Mesothelial cell of epicardium (in vitro differentiated cells): ENCODE data around the gene MX2. TPM values are rescaled to one million over a fixed set of nuclear protein-coding genes. Genes with fewer than 3 reads are reported as not detected.
"Not testable (repeated sequence)": the region's sequence is repeated elsewhere in the genome, so short reads cannot be mapped to it uniquely, and the experiment has no call there.

Experiments
- DNase-seq, 2 experiments: peaks; one replicate each; pipeline ENCODE4 v3.0.0; 2021; ENCODE audit warnings: low spot score in 2 of 2; ENCODE audit not compliant: unreplicated experiment in 2 of 2
- H3K27ac Mint-ChIP-seq: 2 replicates; pipeline ENCODE4 v1.8.0; 2021; ENCODE audit warnings: mixed read lengths
- H3K27me3 Mint-ChIP-seq: 2 replicates; pipeline ENCODE4 v1.8.0; 2021; ENCODE audit warnings: low read depth, mixed read lengths
- H3K36me3 Mint-ChIP-seq: 2 replicates; pipeline ENCODE4 v1.8.0; 2021; ENCODE audit warnings: mixed read lengths
- H3K4me1 Mint-ChIP-seq: 2 replicates; pipeline ENCODE4 v1.8.0; 2021; ENCODE audit warnings: mixed read lengths
- H3K4me3 Mint-ChIP-seq: 2 replicates; pipeline ENCODE4 v1.8.0; 2021; ENCODE audit warnings: mild to moderate bottlenecking, moderate library complexity, mixed read lengths
- H3K9me3 Mint-ChIP-seq: 2 replicates; pipeline ENCODE4 v1.8.0; 2021; ENCODE audit warnings: mixed read lengths
- total RNA-seq: library from RNA; stranded (reverse); gene quantifications from 3 replicates; pipeline ENCODE4 v1.2.1, GENCODE V29; 2021
- TF ChIP-seq, protein P1 (sequence below): fragments of 200-600 bp; sonication (generic); IDR thresholded peaks from one replicate; pipeline ENCODE4 v1.5.0; 2021; ENCODE audit warnings: antibody characterized with exemption; ENCODE audit not compliant: unreplicated experiment

Gene MX2
- total RNA-seq, 1 donor from 2014 or later = 3.2 TPM

DNA sequence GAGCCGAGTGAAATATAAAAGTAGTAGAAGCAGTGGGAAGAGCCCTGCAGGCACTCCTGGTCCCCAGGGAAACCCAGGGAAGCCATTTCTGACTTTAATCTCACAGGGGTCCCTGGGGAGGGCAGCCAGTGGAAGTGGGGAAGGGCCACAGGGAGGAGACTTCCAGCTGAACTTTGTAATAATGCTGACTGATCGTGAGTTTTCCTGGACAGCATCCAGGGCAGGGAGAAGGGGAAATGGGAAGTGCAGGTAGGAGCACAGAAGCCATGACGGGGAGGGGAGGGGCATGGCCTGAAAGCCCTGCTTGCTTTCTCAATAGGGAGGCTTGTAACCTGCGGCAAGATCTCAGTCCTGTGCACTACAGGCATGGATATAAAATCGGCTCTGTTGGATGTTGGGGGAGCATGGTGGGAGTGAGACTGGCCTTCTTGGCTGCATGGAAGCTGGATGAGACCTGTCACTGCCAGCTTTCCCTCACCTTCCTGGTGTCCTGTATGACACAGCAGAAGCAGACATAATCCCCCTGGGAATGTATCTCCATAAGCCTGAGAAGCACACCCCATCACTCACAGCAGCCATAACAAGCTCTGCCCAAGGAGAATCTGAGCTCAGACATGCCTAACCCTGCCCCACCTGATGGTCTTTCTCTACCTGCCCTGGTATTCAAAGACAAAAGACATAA lies 49.1 kb downstream of the MX2 start:
- H3K4me1 Mint-ChIP-seq = peaks cover 16% of the 10 kb centered on the region
- no peak for DNase-seq
- H3K9me3 Mint-ChIP-seq = peaks cover 36% of the 10 kb centered on the region
- H3K4me3 Mint-ChIP-seq = no peak overlapping the region
- TF ChIP-seq, protein P1, sequence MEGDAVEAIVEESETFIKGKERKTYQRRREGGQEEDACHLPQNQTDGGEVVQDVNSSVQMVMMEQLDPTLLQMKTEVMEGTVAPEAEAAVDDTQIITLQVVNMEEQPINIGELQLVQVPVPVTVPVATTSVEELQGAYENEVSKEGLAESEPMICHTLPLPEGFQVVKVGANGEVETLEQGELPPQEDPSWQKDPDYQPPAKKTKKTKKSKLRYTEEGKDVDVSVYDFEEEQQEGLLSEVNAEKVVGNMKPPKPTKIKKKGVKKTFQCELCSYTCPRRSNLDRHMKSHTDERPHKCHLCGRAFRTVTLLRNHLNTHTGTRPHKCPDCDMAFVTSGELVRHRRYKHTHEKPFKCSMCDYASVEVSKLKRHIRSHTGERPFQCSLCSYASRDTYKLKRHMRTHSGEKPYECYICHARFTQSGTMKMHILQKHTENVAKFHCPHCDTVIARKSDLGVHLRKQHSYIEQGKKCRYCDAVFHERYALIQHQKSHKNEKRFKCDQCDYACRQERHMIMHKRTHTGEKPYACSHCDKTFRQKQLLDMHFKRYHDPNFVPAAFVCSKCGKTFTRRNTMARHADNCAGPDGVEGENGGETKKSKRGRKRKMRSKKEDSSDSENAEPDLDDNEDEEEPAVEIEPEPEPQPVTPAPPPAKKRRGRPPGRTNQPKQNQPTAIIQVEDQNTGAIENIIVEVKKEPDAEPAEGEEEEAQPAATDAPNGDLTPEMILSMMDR = no peak
- H3K36me3 Mint-ChIP-seq = no peaks in the 10 kb centered on the region
- peaks cover 27% of the 10 kb centered on the region for H3K27me3 Mint-ChIP-seq
- H3K27ac Mint-ChIP-seq = peak overlapping the region; percentile 74

DNA sequence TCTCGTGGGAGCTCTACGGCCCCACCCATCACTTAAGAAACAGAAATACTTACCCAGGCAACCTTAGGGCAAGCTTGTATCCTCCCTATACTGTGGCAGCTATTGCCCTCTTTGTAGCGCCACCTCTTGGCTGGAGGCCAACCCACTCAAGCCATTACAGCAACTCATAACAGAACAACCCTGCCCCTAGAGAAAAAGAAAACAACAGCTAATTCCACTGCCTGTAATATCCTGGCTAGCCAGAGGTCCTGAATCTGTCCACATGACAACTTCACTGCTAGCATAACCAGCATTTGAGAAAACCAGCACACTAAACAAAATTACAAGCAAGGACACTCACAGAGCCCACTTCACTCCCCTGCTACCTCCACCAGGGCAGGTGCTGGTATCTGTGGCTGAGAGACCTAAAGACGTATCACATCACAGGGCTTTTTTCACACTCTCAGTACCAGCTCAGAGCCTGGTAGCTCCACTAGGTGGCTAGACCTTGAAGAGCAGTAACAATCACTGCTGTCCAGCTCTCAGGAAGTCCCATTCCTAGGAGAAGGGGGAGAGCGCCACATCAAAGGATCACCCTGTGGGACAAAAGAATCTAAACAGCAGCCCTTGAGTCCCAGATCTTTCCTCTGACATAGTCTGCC lies 49.7 kb downstream of the MX2 start:
- TF ChIP-seq, protein P1 = no peak
- no peak overlapping the region for H3K27ac Mint-ChIP-seq
- H3K36me3 Mint-ChIP-seq = no peaks in the 10 kb centered on the region

DNA sequence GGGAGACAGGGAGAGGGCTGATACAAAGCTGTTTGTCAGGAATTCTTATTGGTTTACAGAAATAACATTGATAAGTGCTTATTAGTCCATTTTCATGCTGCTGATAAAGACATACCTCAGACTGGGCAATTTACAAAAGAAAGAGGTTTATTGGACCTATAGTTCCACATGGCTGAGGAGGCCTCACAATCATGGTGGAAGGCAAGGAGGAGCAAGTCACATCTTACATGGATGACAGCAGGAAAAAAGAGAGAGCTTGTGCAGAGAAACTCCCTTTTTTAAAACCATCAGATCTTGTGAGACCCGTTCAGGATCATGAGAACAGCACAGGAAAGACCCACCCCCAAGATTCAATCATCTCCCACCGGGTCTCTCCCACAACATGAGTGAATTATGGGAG lies 55.7 kb downstream of the MX2 start:
- not testable (repeated sequence) for DNase-seq, H3K4me3 Mint-ChIP-seq, H3K36me3 Mint-ChIP-seq, H3K27ac Mint-ChIP-seq
- Mint-ChIP-seq H3K9me3 (peaks cover 46% of the 10 kb centered on the region), H3K4me1 (peaks cover 24% of the 10 kb centered on the region), H3K27me3 (peaks cover 16% of the 10 kb centered on the region)

More for the DNA sequence above, 49.7 kb downstream of the MX2 start:
- H3K4me3 Mint-ChIP-seq = no peak overlapping the region
- peaks cover 40% of the 10 kb centered on the region for H3K9me3 Mint-ChIP-seq
- H3K4me1 Mint-ChIP-seq = peaks cover 16% of the 10 kb centered on the region
- no peak for DNase-seq
- peaks cover 22% of the 10 kb centered on the region for H3K27me3 Mint-ChIP-seq

DNA sequence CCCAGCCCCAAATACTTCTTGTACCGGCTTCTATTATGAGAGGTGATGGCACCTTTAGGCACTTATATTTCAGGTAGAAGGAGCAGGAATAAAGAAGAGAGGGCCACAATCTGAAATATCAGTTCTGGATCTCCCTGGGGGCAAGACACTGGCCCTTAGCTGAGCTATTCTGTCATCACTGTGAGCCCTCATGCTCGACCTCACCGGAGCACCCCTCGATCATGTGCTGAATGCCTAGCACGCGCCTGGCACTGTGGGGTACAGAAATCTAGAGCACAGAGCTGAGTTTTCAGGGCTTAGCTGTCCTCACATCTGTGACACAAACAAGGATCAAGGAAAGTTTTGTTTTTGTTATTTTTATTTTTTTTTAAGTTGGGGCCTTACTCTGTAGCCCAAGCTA lies 56.6 kb downstream of the MX2 start:
- peak overlapping the region; percentile 80 for H3K27ac Mint-ChIP-seq
- H3K9me3 Mint-ChIP-seq = peaks cover 38% of the 10 kb centered on the region
- H3K36me3 Mint-ChIP-seq = no peaks in the 10 kb centered on the region
- no peak for DNase-seq
- H3K4me1 Mint-ChIP-seq = peaks cover 24% of the 10 kb centered on the region
- no peak overlapping the region for H3K4me3 Mint-ChIP-seq
- peaks cover 11% of the 10 kb centered on the region for H3K27me3 Mint-ChIP-seq
- TF ChIP-seq, protein P1 = no peak

DNA sequence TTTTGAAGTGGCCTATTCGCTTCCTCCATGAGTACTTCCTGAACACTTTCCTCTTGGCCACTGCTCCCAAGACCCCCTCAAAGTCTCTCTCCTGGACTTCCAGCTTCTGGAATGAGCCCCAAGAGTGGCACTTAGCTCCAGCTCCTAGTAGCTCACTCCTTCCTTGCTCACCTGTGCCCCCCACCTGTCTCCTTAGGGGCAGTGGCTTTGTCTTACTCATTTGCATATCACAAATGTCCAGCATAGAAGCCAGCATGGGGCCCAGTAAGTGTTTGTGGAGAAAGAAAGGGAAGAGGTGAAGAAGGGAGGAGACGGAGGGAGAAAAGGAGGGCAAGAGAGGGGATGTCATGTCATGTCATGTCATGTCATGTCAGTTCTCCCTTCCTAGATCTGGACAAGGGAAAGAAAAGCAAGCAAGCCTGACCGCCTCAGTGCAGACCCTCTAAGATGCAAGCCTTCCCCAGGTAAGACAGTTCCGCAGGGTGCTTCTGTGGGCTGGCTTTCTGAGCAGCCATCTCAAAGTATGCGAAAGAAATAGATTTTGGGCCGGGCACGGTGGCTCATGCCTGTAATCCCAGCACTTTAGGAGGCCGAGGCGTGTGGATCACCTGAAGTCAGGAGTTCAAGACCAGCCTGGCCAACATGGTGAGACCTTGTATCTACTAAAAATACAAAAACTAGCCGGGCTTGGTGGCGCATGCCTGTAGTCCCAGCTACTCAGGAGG lies 57.3 kb downstream of the MX2 start:
- Mint-ChIP-seq H3K27ac (peak overlapping the region; percentile 69), H3K4me1 (peaks cover 24% of the 10 kb centered on the region), H3K27me3 (peaks cover 11% of the 10 kb centered on the region), H3K36me3 (no peaks in the 10 kb centered on the region), H3K4me3 (peak overlapping the region; percentile 87), H3K9me3 (peaks cover 33% of the 10 kb centered on the region)
- no peak for DNase-seq
- TF ChIP-seq, protein P1 = no peak
